ENCODE results near the gene NKG7. TPM values are rescaled to one million over a fixed set of nuclear protein-coding genes. Genes with fewer than 3 reads are reported as not detected.
A peak's percentile ranks its signal among the peaks of the same experiment; 100 is the strongest.

The NKG7 gene
- total RNA-seq, 1 experiment from 2014 or later = not detected

DNA sequence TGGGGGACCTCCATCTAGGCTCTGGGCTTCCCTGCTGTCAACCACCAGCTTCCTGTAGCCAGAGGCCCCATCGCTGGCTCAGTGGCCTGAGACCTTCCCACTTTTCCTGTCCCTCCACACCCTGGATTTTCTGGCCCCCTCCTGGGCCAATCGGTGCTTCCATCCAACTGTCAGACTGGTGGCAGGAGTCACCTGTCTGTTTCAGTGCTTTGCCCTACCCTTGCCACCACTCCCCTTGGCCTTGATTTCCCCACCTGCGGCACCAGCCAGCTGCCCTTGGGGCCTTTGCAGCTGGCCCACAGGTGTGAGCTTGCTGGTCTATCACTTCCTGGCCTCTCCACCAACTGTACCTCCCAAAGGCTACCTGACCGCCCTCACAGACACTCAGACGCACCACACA, 43.0 kb downstream of the NKG7 start:
- Histone ChIP-seq H3K27ac (ENCODE audit: low read length) (no peak overlapping the region), H3K9ac (ENCODE audit: low read length) (no peak overlapping the region), H3K4me3 (ENCODE audit: low read length) (no peak overlapping the region), H4K20me1 (ENCODE audit: low read length) (no peaks in the 10 kb centered on the region), H3F3A (ENCODE audit: low read length, unreplicated experiment) (no peaks in the 10 kb centered on the region), H2AFZ (ENCODE audit: low read length) (no peak overlapping the region), H3K9me2 (replicated peaks; ENCODE audit: low read length) (no peaks in the 10 kb centered on the region), H3K9me3 (ENCODE audit: low read length) (no peaks in the 10 kb centered on the region), H3K4me1 (ENCODE audit: insufficient read depth, low read length) (no peaks in the 10 kb centered on the region), H3K36me3 (ENCODE audit: low read depth, low read length) (no peaks in the 10 kb centered on the region), H3K4me2 (ENCODE audit: low read length) (no peak overlapping the region), H3K27me3 (ENCODE audit: low read length) (peaks cover under 1% of the 10 kb centered on the region; the same call in 1 of the 2 replicates), H3K79me2 (ENCODE audit: low read length) (no peaks in the 10 kb centered on the region)
- no TSS peak for BruUV-seq (replicated peaks)
- no peak for DNase-seq
- no peak for ATAC-seq
- no peak for TF ChIP-seq EZH2 (IDR thresholded peaks at IDR 0.05; ENCODE audit: low read length, unreplicated experiment)
- TF ChIP-seq EZH2phosphoT487 (IDR thresholded peaks at IDR 0.05; ENCODE audit: borderline replicate concordance, low read length) = no peak
- TF ChIP-seq, protein P1, sequence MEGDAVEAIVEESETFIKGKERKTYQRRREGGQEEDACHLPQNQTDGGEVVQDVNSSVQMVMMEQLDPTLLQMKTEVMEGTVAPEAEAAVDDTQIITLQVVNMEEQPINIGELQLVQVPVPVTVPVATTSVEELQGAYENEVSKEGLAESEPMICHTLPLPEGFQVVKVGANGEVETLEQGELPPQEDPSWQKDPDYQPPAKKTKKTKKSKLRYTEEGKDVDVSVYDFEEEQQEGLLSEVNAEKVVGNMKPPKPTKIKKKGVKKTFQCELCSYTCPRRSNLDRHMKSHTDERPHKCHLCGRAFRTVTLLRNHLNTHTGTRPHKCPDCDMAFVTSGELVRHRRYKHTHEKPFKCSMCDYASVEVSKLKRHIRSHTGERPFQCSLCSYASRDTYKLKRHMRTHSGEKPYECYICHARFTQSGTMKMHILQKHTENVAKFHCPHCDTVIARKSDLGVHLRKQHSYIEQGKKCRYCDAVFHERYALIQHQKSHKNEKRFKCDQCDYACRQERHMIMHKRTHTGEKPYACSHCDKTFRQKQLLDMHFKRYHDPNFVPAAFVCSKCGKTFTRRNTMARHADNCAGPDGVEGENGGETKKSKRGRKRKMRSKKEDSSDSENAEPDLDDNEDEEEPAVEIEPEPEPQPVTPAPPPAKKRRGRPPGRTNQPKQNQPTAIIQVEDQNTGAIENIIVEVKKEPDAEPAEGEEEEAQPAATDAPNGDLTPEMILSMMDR (conservative IDR thresholded peaks at IDR 0.05; ENCODE audit: low read depth, low read length) = no peak
- CTCF ChIA-PET = no interaction called here
- POLR2A ChIA-PET (ENCODE audit: unreplicated experiment) = no interaction called here
- intact Hi-C loops (cut with micrococcal nuclease) = no loop called here

DNA sequence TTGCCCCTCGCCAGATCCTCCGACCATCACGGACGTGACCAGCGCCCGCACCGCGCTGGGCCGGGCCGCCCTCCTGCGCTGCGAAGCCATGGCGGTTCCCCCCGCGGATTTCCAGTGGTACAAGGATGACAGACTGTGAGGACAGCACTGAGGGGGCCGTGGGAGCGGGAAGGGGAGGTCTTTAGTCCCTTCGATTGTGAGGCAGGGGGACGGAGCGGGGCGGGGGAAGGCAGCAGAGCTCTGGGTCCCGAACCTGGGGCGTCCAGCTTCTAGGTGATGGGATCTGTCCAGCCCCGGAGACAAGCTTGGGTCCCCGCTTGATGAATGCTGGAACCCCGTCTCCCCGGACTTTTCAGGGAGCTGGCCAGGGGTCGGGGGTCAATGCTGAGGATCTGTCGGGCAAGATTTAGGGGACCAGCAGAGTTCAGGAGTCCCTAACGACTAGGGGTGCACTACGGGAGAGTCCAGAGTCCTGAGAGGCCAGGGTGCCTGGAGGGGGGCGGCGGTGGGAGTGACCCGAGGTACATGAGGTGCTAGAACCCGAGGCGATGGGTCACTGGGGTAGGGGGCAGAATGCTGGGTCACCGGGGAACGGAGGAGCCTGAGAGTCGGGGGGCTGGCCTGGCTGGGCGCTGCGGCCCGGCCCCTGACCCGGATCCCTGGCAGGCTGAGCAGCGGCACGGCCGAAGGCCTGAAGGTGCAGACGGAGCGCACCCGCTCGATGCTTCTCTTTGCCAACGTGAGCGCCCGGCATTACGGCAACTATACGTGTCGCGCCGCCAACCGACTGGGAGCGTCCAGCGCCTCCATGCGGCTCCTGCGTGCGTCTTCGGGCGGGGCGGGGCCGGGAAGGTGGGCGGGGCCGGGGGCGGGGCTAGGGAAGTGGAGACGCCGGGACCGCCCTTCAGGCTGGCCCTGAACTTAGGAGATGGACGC, 45.1 kb downstream of the NKG7 start:
- Histone ChIP-seq H3K36me3 (ENCODE audit: low read depth, low read length) (no peaks in the 10 kb centered on the region), H3K4me3 (ENCODE audit: low read length) (peak overlapping the region; percentile 57), H3K27me3 (ENCODE audit: low read length) (peaks cover 5% of the 10 kb centered on the region; the same call in 1 of the 2 replicates), H3K9me2 (replicated peaks; ENCODE audit: low read length) (no peaks in the 10 kb centered on the region), H3K79me2 (ENCODE audit: low read length) (no peaks in the 10 kb centered on the region), H4K20me1 (ENCODE audit: low read length) (no peaks in the 10 kb centered on the region), H3K9ac (ENCODE audit: low read length) (0 out of 2 replicates have a peak overlapping the region, but pooled peaks have one; percentile 27), H3F3A (ENCODE audit: low read length, unreplicated experiment) (no peaks in the 10 kb centered on the region), H3K4me2 (ENCODE audit: low read length) (peak overlapping the region; percentile 75), H3K27ac (ENCODE audit: low read length) (no peak overlapping the region), H3K4me1 (ENCODE audit: insufficient read depth, low read length) (no peaks in the 10 kb centered on the region), H3K9me3 (ENCODE audit: low read length) (no peaks in the 10 kb centered on the region), H2AFZ (ENCODE audit: low read length) (peak overlapping the region; percentile 81)
- ATAC-seq = peak; percentile 91
- TF ChIP-seq, protein P1 (conservative IDR thresholded peaks at IDR 0.05; ENCODE audit: low read depth, low read length) = peak; percentile 45
- TF ChIP-seq EZH2 (IDR thresholded peaks at IDR 0.05; ENCODE audit: low read length, unreplicated experiment) (no peak), EZH2phosphoT487 (IDR thresholded peaks at IDR 0.05; ENCODE audit: borderline replicate concordance, low read length) (no peak)
- POLR2A ChIA-PET (ENCODE audit: unreplicated experiment) = no interaction called here
- no TSS peak for BruUV-seq (replicated peaks)
- peak; percentile 58 for DNase-seq
- intact Hi-C loops (cut with micrococcal nuclease) = no loop called here
- CTCF ChIA-PET = no interaction called here

Measured in PC-3 (cell line).